Measurements from ENCODE around the gene APP.

GRCh38 chr21:25927195-25927880 lies 243.2 kb downstream of the APP start:
- TF ChIP-seq EP300 (IDR thresholded peaks at IDR 0.05), result no peak
- no peak for TF ChIP-seq CTCF (IDR thresholded peaks at IDR 0.05)
